ENCODE data around the gene EHF. TPM values are rescaled to one million over a fixed set of nuclear protein-coding genes. Genes with fewer than 3 reads are reported as not detected.
A peak's percentile ranks its signal among the peaks of the same experiment; 100 is the strongest.

The EHF gene
- polyA plus RNA-seq, 1 of the 3 experiments (the other 2 are of a cell fraction) = not detected

GRCh38 chr11:34601085-34601444 lies 19.8 kb upstream of the EHF start (continued):
- TF ChIP-seq, protein P1, sequence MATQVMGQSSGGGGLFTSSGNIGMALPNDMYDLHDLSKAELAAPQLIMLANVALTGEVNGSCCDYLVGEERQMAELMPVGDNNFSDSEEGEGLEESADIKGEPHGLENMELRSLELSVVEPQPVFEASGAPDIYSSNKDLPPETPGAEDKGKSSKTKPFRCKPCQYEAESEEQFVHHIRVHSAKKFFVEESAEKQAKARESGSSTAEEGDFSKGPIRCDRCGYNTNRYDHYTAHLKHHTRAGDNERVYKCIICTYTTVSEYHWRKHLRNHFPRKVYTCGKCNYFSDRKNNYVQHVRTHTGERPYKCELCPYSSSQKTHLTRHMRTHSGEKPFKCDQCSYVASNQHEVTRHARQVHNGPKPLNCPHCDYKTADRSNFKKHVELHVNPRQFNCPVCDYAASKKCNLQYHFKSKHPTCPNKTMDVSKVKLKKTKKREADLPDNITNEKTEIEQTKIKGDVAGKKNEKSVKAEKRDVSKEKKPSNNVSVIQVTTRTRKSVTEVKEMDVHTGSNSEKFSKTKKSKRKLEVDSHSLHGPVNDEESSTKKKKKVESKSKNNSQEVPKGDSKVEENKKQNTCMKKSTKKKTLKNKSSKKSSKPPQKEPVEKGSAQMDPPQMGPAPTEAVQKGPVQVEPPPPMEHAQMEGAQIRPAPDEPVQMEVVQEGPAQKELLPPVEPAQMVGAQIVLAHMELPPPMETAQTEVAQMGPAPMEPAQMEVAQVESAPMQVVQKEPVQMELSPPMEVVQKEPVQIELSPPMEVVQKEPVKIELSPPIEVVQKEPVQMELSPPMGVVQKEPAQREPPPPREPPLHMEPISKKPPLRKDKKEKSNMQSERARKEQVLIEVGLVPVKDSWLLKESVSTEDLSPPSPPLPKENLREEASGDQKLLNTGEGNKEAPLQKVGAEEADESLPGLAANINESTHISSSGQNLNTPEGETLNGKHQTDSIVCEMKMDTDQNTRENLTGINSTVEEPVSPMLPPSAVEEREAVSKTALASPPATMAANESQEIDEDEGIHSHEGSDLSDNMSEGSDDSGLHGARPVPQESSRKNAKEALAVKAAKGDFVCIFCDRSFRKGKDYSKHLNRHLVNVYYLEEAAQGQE (IDR thresholded peaks at IDR 0.05; ENCODE audit: low read depth, low read length) = no peak
- TF ChIP-seq RAD21 (IDR thresholded peaks at IDR 0.05; ENCODE audit: low read length) (no peak), GATA2 (CRISPR knock-in tag; IDR thresholded peaks at IDR 0.05) (peak; percentile 89), SMC3 (IDR thresholded peaks at IDR 0.05; ENCODE audit: low read depth, low read length) (no peak), MEF2A (IDR thresholded peaks at IDR 0.05; ENCODE audit: borderline replicate concordance, low read depth) (no peak), RXRA (IDR thresholded peaks at IDR 0.05; ENCODE audit: borderline replicate concordance, low read depth) (no peak), TEAD4 (IDR thresholded peaks at IDR 0.05; ENCODE audit: borderline replicate concordance, insufficient read depth) (no peak), JUND (IDR thresholded peaks at IDR 0.05) (no peak), NRF1 (IDR thresholded peaks at IDR 0.05; ENCODE audit: low read depth, low read length) (no peak), SIN3A (IDR thresholded peaks at IDR 0.05; ENCODE audit: borderline replicate concordance, low read depth, low read length) (no peak), USF2 (IDR thresholded peaks at IDR 0.05; ENCODE audit: borderline replicate concordance, low read depth, low read length) (no peak), FOXJ3 (CRISPR knock-in tag; IDR thresholded peaks at IDR 0.05) (peak; percentile 64), EP300 (IDR thresholded peaks at IDR 0.05; ENCODE audit: borderline replicate concordance in 1 of 2, low read depth in 1 of 2, low read length in 1 of 2) (peak in 1 of 2 experiments; percentile 43; a peak in 1 of 4 replicates)
- TF ChIP-seq, protein P2, sequence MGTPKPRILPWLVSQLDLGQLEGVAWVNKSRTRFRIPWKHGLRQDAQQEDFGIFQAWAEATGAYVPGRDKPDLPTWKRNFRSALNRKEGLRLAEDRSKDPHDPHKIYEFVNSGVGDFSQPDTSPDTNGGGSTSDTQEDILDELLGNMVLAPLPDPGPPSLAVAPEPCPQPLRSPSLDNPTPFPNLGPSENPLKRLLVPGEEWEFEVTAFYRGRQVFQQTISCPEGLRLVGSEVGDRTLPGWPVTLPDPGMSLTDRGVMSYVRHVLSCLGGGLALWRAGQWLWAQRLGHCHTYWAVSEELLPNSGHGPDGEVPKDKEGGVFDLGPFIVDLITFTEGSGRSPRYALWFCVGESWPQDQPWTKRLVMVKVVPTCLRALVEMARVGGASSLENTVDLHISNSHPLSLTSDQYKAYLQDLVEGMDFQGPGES (IDR thresholded peaks at IDR 0.05; ENCODE audit: low read depth, low read length) = no peak
- TF ChIP-seq, protein P3, sequence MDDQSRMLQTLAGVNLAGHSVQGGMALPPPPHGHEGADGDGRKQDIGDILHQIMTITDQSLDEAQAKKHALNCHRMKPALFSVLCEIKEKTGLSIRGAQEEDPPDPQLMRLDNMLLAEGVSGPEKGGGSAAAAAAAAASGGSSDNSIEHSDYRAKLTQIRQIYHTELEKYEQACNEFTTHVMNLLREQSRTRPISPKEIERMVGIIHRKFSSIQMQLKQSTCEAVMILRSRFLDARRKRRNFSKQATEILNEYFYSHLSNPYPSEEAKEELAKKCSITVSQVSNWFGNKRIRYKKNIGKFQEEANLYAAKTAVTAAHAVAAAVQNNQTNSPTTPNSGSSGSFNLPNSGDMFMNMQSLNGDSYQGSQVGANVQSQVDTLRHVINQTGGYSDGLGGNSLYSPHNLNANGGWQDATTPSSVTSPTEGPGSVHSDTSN (IDR thresholded peaks at IDR 0.05) = no peak; the same call in 1 of the 2 replicates
- TF ChIP-seq, protein P4, sequence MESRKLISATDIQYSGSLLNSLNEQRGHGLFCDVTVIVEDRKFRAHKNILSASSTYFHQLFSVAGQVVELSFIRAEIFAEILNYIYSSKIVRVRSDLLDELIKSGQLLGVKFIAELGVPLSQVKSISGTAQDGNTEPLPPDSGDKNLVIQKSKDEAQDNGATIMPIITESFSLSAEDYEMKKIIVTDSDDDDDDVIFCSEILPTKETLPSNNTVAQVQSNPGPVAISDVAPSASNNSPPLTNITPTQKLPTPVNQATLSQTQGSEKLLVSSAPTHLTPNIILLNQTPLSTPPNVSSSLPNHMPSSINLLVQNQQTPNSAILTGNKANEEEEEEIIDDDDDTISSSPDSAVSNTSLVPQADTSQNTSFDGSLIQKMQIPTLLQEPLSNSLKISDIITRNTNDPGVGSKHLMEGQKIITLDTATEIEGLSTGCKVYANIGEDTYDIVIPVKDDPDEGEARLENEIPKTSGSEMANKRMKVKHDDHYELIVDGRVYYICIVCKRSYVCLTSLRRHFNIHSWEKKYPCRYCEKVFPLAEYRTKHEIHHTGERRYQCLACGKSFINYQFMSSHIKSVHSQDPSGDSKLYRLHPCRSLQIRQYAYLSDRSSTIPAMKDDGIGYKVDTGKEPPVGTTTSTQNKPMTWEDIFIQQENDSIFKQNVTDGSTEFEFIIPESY (IDR thresholded peaks at IDR 0.05; ENCODE audit: borderline replicate concordance, low read depth) = no peak

Data from SK-N-SH (cell line).